Fibroblast of skin of scalp (primary cell): ENCODE results near the gene UBE2R2.
"Not testable (repeated sequence)": the region's sequence is repeated elsewhere in the genome, so short reads cannot be mapped to it uniquely, and the experiment has no call there.

Experiments used
- DNase-seq: peaks from one replicate; pipeline ENCODE4 v3.0.0-alpha.2; 2013

Gene UBE2R2

GRCh38 chr9:33932078-33932807, 115.3 kb downstream of the UBE2R2 start:
- no peak for DNase-seq

- no peak for DNase-seq
Measured at GRCh38 chr9:33934188-33934878, 117.4 kb downstream of the UBE2R2 start.

- no peak for DNase-seq
Measured at GRCh38 chr9:33939924-33940874, 123.2 kb downstream of the UBE2R2 start.

GRCh38 chr9:33942471-33943083, 125.6 kb downstream of the UBE2R2 start:
- peak; percentile 92 for DNase-seq

- DNase-seq, result peak; percentile 9
Measured at GRCh38 chr9:33943389-33943788, 126.4 kb downstream of the UBE2R2 start.

GRCh38 chr9:33946779-33947535, 130.0 kb downstream of the UBE2R2 start:
- peak; percentile 98 for DNase-seq

- DNase-seq, result no peak
Measured at GRCh38 chr9:33950371-33950770, 133.4 kb downstream of the UBE2R2 start.

GRCh38 chr9:33952066-33952465, 135.1 kb downstream of the UBE2R2 start:
- no peak for DNase-seq

GRCh38 chr9:33956544-33956943, 139.6 kb downstream of the UBE2R2 start:
- no peak for DNase-seq

- no peak for DNase-seq
Measured at GRCh38 chr9:33959725-33960124, 142.8 kb downstream of the UBE2R2 start.

GRCh38 chr9:33962468-33962867, 145.5 kb downstream of the UBE2R2 start:
- not testable (repeated sequence) for DNase-seq

GRCh38 chr9:33964086-33964768, 147.3 kb downstream of the UBE2R2 start:
- no peak for DNase-seq
